Ishikawa (cell line): Measurements from ENCODE around the gene IL6R.
A peak's percentile ranks its signal among the peaks of the same experiment; 100 is the strongest.

Experiments
- CEBPB ChIP-seq: IDR thresholded peaks from 2 replicates; pipeline ENCODE4 v1.6.1; 2012
- CREB1 ChIP-seq: IDR thresholded peaks from 2 replicates; pipeline ENCODE4 v1.6.1; 2012; ENCODE audit warnings: low read depth
- EGR1 ChIP-seq: IDR thresholded peaks from 2 replicates; pipeline ENCODE4 v1.6.1; 2012
- EP300 ChIP-seq: IDR thresholded peaks from 2 replicates; pipeline ENCODE4 v1.6.1; 2012; ENCODE audit warnings: borderline replicate concordance
- FOXM1 ChIP-seq: IDR thresholded peaks from 2 replicates; pipeline ENCODE4 v1.6.1; 2012; ENCODE audit warnings: low read depth, borderline replicate concordance
- NFIC ChIP-seq: IDR thresholded peaks from 2 replicates; pipeline ENCODE4 v1.6.1; 2012
- RAD21 ChIP-seq: IDR thresholded peaks from 2 replicates; pipeline ENCODE4 v1.6.1; 2012; ENCODE audit warnings: low read depth
- TAF1 ChIP-seq: IDR thresholded peaks from 2 replicates; pipeline ENCODE4 v1.6.1; 2012; ENCODE audit warnings: low read depth, mild to moderate bottlenecking
- TCF12 ChIP-seq: IDR thresholded peaks from 2 replicates; pipeline ENCODE4 v1.6.1; 2012; ENCODE audit warnings: low read depth
- TEAD4 ChIP-seq: IDR thresholded peaks from 2 replicates; pipeline ENCODE4 v1.6.1; 2012
- YY1 ChIP-seq: IDR thresholded peaks from 2 replicates; pipeline ENCODE4 v1.6.1; 2012; ENCODE audit warnings: low read depth
- ZBTB7A ChIP-seq: IDR thresholded peaks from 2 replicates; pipeline ENCODE4 v1.6.1; 2012; ENCODE audit warnings: low read depth
- TF ChIP-seq, protein P1 (sequence below): IDR thresholded peaks from 2 replicates; pipeline ENCODE4 v1.6.1; 2012; ENCODE audit warnings: low read depth, mild to moderate bottlenecking
- TF ChIP-seq, protein P2 (sequence below): IDR thresholded peaks from 2 replicates; pipeline ENCODE4 v1.6.1; 2012
- TF ChIP-seq, protein P3 (sequence below): IDR thresholded peaks from 2 replicates; pipeline ENCODE4 v1.6.1; 2012

The IL6R gene

DNA sequence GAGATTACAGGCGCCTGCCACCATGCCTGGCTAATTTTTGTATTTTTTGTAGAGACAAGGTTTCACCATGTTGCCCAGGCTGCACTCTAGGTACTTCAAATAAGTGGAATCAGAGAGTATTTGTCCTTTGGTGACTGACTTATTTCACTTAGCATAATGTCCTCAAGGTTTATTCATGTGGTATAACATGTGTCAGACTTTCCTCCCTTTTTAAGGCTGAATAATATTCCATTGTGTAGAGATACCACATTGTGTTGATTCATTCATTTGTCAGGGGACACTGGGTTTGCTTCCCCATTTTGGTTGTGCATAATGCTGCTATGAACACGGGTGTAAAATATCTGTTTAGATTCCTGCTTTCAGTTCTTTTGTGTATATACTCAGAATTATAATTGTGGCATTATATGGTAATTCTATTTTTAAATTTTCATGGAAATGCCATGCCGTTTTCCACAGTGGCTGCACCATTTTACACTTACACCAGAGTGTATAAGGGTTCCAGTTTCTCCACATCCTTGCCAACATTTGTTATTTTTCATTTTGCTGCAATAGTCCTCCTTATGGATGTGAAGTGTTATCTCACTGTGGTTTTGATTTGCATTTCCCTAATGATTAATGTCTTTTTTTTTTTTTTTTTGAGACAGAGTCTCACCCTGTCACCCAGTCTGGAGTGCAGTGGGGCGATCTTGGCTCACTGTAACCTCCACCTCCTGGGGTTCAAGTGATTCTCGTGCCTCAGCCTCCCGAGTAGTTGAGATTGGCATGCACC, 35.1 kb downstream of the IL6R start:
- TF ChIP-seq YY1, result no peak
- TF ChIP-seq, protein P1, sequence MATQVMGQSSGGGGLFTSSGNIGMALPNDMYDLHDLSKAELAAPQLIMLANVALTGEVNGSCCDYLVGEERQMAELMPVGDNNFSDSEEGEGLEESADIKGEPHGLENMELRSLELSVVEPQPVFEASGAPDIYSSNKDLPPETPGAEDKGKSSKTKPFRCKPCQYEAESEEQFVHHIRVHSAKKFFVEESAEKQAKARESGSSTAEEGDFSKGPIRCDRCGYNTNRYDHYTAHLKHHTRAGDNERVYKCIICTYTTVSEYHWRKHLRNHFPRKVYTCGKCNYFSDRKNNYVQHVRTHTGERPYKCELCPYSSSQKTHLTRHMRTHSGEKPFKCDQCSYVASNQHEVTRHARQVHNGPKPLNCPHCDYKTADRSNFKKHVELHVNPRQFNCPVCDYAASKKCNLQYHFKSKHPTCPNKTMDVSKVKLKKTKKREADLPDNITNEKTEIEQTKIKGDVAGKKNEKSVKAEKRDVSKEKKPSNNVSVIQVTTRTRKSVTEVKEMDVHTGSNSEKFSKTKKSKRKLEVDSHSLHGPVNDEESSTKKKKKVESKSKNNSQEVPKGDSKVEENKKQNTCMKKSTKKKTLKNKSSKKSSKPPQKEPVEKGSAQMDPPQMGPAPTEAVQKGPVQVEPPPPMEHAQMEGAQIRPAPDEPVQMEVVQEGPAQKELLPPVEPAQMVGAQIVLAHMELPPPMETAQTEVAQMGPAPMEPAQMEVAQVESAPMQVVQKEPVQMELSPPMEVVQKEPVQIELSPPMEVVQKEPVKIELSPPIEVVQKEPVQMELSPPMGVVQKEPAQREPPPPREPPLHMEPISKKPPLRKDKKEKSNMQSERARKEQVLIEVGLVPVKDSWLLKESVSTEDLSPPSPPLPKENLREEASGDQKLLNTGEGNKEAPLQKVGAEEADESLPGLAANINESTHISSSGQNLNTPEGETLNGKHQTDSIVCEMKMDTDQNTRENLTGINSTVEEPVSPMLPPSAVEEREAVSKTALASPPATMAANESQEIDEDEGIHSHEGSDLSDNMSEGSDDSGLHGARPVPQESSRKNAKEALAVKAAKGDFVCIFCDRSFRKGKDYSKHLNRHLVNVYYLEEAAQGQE, result no peak
- no peak for TF ChIP-seq EP300
- no peak for TF ChIP-seq FOXM1
- no peak for TF ChIP-seq ZBTB7A
- no peak for TF ChIP-seq RAD21
- no peak for TF ChIP-seq CREB1
- no peak for TF ChIP-seq EGR1
- TF ChIP-seq NFIC, result no peak
- TF ChIP-seq TAF1, result no peak
- TF ChIP-seq TCF12, result no peak
- TF ChIP-seq CEBPB, result no peak
- TF ChIP-seq, protein P2, sequence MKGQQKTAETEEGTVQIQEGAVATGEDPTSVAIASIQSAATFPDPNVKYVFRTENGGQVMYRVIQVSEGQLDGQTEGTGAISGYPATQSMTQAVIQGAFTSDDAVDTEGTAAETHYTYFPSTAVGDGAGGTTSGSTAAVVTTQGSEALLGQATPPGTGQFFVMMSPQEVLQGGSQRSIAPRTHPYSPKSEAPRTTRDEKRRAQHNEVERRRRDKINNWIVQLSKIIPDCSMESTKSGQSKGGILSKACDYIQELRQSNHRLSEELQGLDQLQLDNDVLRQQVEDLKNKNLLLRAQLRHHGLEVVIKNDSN, result no peak
- TF ChIP-seq, protein P3, sequence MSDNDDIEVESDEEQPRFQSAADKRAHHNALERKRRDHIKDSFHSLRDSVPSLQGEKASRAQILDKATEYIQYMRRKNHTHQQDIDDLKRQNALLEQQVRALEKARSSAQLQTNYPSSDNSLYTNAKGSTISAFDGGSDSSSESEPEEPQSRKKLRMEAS, result no peak
- TF ChIP-seq TEAD4, result no peak

DNA sequence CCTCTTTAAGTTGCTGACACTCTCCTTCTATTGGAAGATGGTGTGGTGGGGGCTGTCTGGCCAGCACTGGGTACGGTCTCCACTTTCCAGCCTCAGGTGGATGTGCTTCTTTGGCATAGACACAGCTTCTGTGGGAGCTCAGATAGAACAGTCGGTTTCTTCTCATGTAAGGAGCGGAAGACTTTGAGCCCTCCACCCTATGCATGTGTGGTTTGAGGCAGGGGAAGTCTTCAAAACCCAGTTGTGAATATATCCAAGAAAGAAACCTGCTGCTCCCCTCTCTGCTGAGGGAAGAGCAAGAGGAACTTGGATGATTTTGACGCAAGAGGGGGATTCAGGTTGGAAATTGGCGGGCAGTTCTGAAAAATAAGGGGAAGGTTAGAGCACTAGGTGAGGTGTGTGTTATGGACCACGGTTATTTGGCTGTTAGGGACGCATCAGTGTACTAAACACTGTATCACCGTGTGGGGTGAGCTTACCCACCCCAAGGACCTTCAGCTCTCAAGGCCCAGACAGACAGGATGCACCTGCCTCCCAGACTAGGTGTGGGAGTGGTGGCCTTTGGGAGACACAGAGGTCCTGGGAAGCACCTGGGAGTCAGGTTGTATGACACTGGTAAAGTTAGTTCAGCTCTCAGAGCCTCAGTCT, 36.2 kb downstream of the IL6R start:
- no peak for TF ChIP-seq CEBPB
- TF ChIP-seq, protein P1, result no peak
- no peak for TF ChIP-seq TCF12
- no peak for TF ChIP-seq TAF1
- no peak for TF ChIP-seq TEAD4
- TF ChIP-seq EP300, result no peak
- TF ChIP-seq, protein P3, result no peak
- no peak for TF ChIP-seq CREB1
- TF ChIP-seq EGR1, result no peak
- no peak for TF ChIP-seq RAD21
- TF ChIP-seq FOXM1, result no peak
- TF ChIP-seq, protein P2, result no peak
- TF ChIP-seq YY1, result no peak
- no peak for TF ChIP-seq NFIC
- TF ChIP-seq ZBTB7A, result no peak

DNA sequence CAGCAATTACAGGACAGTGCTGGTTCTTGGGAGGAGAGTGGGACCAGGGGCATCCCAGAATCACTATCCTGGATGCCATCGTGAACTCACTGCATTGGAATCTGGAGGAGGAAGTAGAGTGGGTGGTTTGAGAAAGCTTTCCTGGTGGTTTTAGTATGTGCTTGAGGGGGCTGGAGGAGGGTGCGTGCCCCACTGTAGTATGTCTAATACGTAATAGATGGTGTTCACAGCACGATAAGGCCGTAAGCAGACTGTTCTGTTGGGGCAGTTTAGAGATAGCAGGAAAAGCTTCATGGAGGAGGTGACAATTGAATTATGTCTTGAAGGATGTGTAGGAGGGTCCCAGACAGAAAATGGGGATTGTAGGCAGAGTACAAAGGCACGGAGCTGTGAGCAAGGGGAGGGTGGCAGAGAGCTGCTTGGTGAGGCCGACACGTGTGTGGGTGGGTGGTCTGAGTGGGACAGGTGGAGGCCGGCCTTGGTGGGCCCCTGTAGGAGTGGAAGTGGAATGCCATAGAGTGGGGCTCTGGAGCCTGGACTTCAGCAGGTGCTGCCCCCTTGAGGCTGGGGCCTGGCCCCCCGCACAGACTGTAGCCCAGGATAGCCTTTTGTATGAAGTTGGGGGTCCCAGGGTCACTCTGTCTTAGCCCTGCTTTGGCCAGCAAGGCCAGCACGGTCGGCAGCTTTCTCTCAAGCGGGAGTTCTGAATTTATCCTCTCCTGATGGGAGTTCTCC, 37.0 kb downstream of the IL6R start:
- TF ChIP-seq RAD21 (0 out of 2 replicates have a peak, but pooled peaks have one; percentile 23), TEAD4 (no peak)

DNA sequence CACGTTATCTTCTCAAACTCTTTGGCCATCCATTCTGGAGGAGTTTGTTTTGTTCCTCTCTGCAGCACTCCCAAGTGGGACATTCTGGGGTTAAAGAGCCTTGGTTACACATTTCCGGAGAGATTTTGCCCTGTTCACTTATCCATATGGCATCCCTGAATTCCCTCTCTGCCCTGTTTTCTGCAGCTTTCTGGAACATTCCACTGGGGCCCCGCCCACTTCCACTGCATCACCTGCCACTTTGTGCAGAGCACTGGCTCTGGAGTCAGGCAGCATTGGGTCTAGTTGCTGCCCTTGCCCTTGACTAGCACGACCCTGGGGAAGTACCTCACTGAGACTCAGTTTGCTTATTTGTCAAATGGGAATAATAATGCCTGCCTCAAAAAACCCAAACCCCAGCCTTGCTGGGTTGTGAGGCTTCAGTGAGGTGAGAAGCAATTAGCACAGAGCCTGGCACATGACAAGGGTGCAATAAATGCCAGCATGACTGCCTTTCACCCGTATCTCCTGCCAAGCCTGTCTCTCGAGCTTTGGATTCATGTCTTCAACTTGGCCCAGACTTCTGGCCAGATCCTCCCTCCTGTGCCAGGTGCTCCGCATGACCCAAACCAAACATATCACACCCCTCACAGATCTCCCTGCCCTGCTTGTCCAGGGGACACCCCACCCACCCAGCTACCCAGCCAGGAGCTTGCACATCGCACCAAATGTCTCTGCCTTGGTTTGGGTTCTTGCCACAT, 38.3 kb downstream of the IL6R start:
- TF ChIP-seq EGR1, result no peak
- TF ChIP-seq FOXM1, result no peak
- no peak for TF ChIP-seq ZBTB7A
- TF ChIP-seq YY1, result no peak
- TF ChIP-seq TAF1, result no peak
- TF ChIP-seq, protein P1, result no peak
- no peak for TF ChIP-seq RAD21
- no peak for TF ChIP-seq TEAD4
- no peak for TF ChIP-seq CREB1
- no peak for TF ChIP-seq EP300
- TF ChIP-seq TCF12, result no peak
- TF ChIP-seq, protein P3, result no peak
- TF ChIP-seq NFIC, result no peak
- TF ChIP-seq, protein P2, result no peak
- TF ChIP-seq CEBPB, result no peak
